NCI-H128 (cell line): ENCODE measurements around the gene TRMT5.
A peak's percentile ranks its signal among the peaks of the same experiment; 100 is the strongest.

ENCODE experiments used
- DNase-seq: peaks from one replicate; lab custom pipeline; 2025; ENCODE audit not compliant: unreplicated experiment; lab: John Stamatoyannopoulos, UW

TRMT5 gene

GRCh38 chr14:60980811-60981632, at the start of gene TRMT5, which contains the start of gene SLC38A6:
Gene TRMT5 (minus strand): TSS chr14:60981079. CDS start chr14:60980973, 106 bp downstream.
Gene SLC38A6 (plus strand): TSS chr14:60981245. CDS start chr14:60981278, 33 bp downstream.
- peak; percentile 78 for DNase-seq

GRCh38 chr14:61026526-61026925, 45.6 kb upstream of the TRMT5 start:
- no peak for DNase-seq

- DNase-seq, result peak; percentile 73
Measured at GRCh38 chr14:61025251-61026223, 44.7 kb upstream of the TRMT5 start.

- DNase-seq, result no peak
Measured at GRCh38 chr14:61019537-61019936, 38.7 kb upstream of the TRMT5 start.

- no peak for DNase-seq
Measured at GRCh38 chr14:61003571-61003970, 22.7 kb upstream of the TRMT5 start.

GRCh38 chr14:60999536-60999935, 18.7 kb upstream of the TRMT5 start:
- DNase-seq, result no peak

GRCh38 chr14:60998617-60999016, 17.7 kb upstream of the TRMT5 start:
- no peak for DNase-seq

GRCh38 chr14:60989599-60989998, 8.7 kb upstream of the TRMT5 start:
- DNase-seq, result no peak

- no peak for DNase-seq
Measured at GRCh38 chr14:60986500-60986899, 5.6 kb upstream of the TRMT5 start.

- no peak for DNase-seq
Measured at GRCh38 chr14:60984196-60984595, 3.3 kb upstream of the TRMT5 start.

GRCh38 chr14:60981633-60982455, 965 bp upstream of the TRMT5 start:
- DNase-seq, result no peak

GRCh38 chr14:60977847-60978246, 3.0 kb downstream of the TRMT5 start:
- no peak for DNase-seq

- peak; percentile 71 for DNase-seq
Measured at GRCh38 chr14:60975551-60975950, 5.3 kb downstream of the TRMT5 start.

GRCh38 chr14:60974090-60974651, 6.7 kb downstream of the TRMT5 start:
- DNase-seq, result peak; percentile 32

- DNase-seq, result no peak
Measured at GRCh38 chr14:60973070-60973469, 7.8 kb downstream of the TRMT5 start.

GRCh38 chr14:60972295-60972694, 8.6 kb downstream of the TRMT5 start:
- no peak for DNase-seq

- DNase-seq, result no peak
Measured at GRCh38 chr14:60971271-60971670, 9.6 kb downstream of the TRMT5 start.

- no peak for DNase-seq
Measured at GRCh38 chr14:60970146-60970545, 10.7 kb downstream of the TRMT5 start.

GRCh38 chr14:60968671-60969070, 12.2 kb downstream of the TRMT5 start:
- DNase-seq, result no peak

GRCh38 chr14:60968099-60968498, 12.8 kb downstream of the TRMT5 start:
- DNase-seq, result no peak
